ENCODE results near the gene SIGLEC8. TPM values are rescaled to one million over a fixed set of nuclear protein-coding genes. Genes with fewer than 3 reads are reported as not detected.
A peak's percentile ranks its signal among the peaks of the same experiment; 100 is the strongest.

The SIGLEC8 gene
- not detected for total RNA-seq
- polyA plus RNA-seq (2013, experiment 1 of 2): not detected
- not detected for polyA plus RNA-seq (2013, experiment 2 of 2)
- total RNA-seq: 0 to 0.20 (median 0) reads per million in 172 experiments

DNA sequence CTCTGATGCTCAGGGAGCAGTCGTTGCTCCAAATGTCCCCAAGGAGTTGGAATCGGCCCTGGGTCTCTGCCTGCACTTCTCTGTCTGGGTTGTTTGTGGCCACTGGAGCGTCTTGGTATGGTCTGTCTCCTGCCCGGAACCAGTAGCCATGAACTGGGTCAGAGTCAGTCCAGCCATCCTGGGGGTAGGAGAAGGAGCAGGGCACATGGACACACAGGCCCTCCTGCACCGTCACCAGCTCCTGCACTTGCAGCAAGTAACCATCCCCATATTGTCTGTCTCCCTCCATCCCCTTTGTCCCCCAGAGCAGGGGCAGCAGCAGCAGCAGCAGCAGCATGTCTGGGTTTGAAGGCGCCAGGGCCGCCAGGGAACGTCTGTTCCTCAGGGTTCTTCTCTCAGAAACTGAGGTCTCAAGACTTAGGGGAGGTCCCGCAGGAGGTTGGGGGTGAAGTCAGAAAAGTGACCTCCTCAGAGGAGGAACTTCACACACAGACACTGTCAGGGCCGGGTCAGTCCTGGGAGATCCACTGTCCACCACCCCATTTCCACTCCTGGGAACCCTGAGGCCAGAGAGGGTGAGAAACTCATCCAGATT, at the start of gene SIGLEC8:
Gene SIGLEC8 (minus strand): TSS at position 404 of the 595 bp plus-strand sequence. CDS start 67 bp downstream, at position 337.
- ChIA-PET POLR2A (no interaction called here), CTCF (no interaction called here)
- H3K36me3 ChIP-seq (ENCODE audit: insufficient read depth, low read length): no peaks in the 10 kb centered on the region
- peaks cover 19 to 21% of the 10 kb centered on the region in 2 experiments for H3K27me3 ChIP-seq (ENCODE audit: control insufficient read depth in 1 of 2, insufficient read depth in 2 of 2, low read length in 2 of 2)
- H3K4me3 ChIP-seq (ENCODE audit: low read length): no peak within 1 kb of the TSS
- H3K4me1 ChIP-seq (ENCODE audit: insufficient read depth, low read length): peaks cover 2% of the 10 kb centered on the region
- Mint-ChIP-seq H3K4me3 (no peak within 1 kb of the TSS), H3K27ac (no peak within 1 kb of the TSS), H3K4me1 (ENCODE audit: low read depth) (no peaks in the 10 kb centered on the region), H3K9me3 (no peaks in the 10 kb centered on the region), H3K27me3 (peaks cover 38% of the 10 kb centered on the region), H3K36me3 (ENCODE audit: low read depth) (no peaks in the 10 kb centered on the region)
- H3K9me3 ChIP-seq (ENCODE audit: control insufficient read depth in 1 of 2, insufficient read depth in 1 of 2, low read length in 2 of 2): peaks cover 0 to 12% of the 10 kb centered on the region in 2 experiments
- no peak within 1 kb of the TSS for H3K27ac ChIP-seq (ENCODE audit: low read depth in 1 of 2, low read length in 2 of 2)
- TF ChIP-seq, protein P1, sequence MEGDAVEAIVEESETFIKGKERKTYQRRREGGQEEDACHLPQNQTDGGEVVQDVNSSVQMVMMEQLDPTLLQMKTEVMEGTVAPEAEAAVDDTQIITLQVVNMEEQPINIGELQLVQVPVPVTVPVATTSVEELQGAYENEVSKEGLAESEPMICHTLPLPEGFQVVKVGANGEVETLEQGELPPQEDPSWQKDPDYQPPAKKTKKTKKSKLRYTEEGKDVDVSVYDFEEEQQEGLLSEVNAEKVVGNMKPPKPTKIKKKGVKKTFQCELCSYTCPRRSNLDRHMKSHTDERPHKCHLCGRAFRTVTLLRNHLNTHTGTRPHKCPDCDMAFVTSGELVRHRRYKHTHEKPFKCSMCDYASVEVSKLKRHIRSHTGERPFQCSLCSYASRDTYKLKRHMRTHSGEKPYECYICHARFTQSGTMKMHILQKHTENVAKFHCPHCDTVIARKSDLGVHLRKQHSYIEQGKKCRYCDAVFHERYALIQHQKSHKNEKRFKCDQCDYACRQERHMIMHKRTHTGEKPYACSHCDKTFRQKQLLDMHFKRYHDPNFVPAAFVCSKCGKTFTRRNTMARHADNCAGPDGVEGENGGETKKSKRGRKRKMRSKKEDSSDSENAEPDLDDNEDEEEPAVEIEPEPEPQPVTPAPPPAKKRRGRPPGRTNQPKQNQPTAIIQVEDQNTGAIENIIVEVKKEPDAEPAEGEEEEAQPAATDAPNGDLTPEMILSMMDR (IDR thresholded peaks at IDR 0.05): no peak
- no peak for DNase-seq
- intact Hi-C loops (cut with DNase I, micrococcal nuclease): no loop called here
- ATAC-seq (ENCODE audit: poor library complexity): no peak

DNA sequence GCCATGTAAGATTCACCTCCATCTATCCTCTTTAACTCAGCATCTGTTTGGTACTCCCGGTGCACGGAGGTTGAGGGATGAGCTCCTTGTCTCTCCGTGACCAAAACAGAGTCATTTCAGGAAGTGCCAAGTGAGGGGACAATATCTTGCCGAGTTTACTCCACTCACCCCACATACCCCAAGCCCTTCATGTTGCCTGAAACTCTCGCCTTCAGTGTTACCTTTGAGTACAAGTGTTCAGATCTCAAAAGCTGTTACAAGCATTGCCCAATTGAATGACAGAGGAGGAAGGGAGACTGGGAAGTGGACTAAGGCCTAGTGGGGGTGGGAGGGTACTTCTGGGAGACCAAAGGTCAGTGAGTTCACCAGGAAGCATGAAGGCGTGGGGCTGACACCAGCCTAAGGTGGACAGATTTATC, 49.4 kb upstream of the SIGLEC8 start:
- Mint-ChIP-seq H3K27ac (no peak overlapping the region), H3K9me3 (no peaks in the 10 kb centered on the region), H3K4me3 (no peak overlapping the region), H3K27me3 (peaks cover 29% of the 10 kb centered on the region), H3K4me1 (ENCODE audit: low read depth) (no peaks in the 10 kb centered on the region), H3K36me3 (ENCODE audit: low read depth) (no peaks in the 10 kb centered on the region)
- Histone ChIP-seq H3K4me1 (ENCODE audit: insufficient read depth, low read length) (no peaks in the 10 kb centered on the region), H3K4me3 (ENCODE audit: low read length) (no peak overlapping the region), H3K27me3 (ENCODE audit: control insufficient read depth in 1 of 2, insufficient read depth in 2 of 2, low read length in 2 of 2) (peaks cover 0 to 4% of the 10 kb centered on the region in 2 experiments), H3K9me3 (ENCODE audit: control insufficient read depth in 1 of 2, insufficient read depth in 1 of 2, low read length in 2 of 2) (peaks cover 0 to 12% of the 10 kb centered on the region in 2 experiments), H3K36me3 (ENCODE audit: insufficient read depth, low read length) (no peaks in the 10 kb centered on the region), H3K27ac (ENCODE audit: low read depth in 1 of 2, low read length in 2 of 2) (no peak overlapping the region)
- intact Hi-C loops (cut with DNase I, micrococcal nuclease): no loop called here
- ATAC-seq (ENCODE audit: poor library complexity) (no peak), DNase-seq (no peak)
- ChIA-PET CTCF (no interaction called here), POLR2A (no interaction called here)
- TF ChIP-seq, protein P1 (IDR thresholded peaks at IDR 0.05): no peak

DNA sequence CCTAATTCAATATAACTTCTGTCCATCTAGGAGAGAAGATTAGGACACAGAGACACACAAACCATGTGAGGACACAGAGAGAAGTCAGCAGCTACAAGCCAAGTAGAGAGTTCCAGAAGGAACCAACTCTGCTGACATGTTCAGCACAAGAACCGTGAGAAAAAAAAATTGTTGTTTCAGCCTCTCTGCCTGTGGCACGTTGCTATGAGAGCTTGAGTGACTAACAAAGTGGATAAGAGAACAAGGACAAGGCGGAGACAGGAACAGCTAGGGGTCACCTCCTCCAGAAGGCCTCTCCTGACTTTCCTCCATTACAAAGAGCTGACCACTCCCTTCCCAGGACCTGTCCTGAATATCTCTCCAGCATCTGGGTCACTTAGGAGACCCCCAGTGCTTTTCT, 48.9 kb upstream of the SIGLEC8 start:
- DNase-seq (peak in 1 of 14 experiments; percentile 22), ATAC-seq (ENCODE audit: poor library complexity) (no peak)
- H3K27me3 ChIP-seq (ENCODE audit: control insufficient read depth in 1 of 2, insufficient read depth in 2 of 2, low read length in 2 of 2): peaks cover 0 to 4% of the 10 kb centered on the region in 2 experiments
- ChIA-PET CTCF (interaction anchor here (0.7 kb wide), 1 partner anchor 8 kb away, joined by 3 read pairs; no protein-coding TSS in a partner anchor), POLR2A (no interaction called here)
- H3K4me1 ChIP-seq (ENCODE audit: insufficient read depth, low read length): peaks cover 2% of the 10 kb centered on the region
- peaks cover 0 to 12% of the 10 kb centered on the region in 2 experiments for H3K9me3 ChIP-seq (ENCODE audit: control insufficient read depth in 1 of 2, insufficient read depth in 1 of 2, low read length in 2 of 2)
- Mint-ChIP-seq H3K36me3 (ENCODE audit: low read depth) (no peaks in the 10 kb centered on the region), H3K27me3 (peaks cover 25% of the 10 kb centered on the region), H3K4me3 (no peak overlapping the region), H3K27ac (no peak overlapping the region), H3K9me3 (no peaks in the 10 kb centered on the region), H3K4me1 (ENCODE audit: low read depth) (no peaks in the 10 kb centered on the region)
- no peak overlapping the region for H3K4me3 ChIP-seq (ENCODE audit: low read length)
- TF ChIP-seq, protein P1 (IDR thresholded peaks at IDR 0.05): no peak
- intact Hi-C loops (cut with DNase I, micrococcal nuclease): no loop called here
- no peak overlapping the region for H3K27ac ChIP-seq (ENCODE audit: low read depth in 1 of 2, low read length in 2 of 2)
- no peaks in the 10 kb centered on the region for H3K36me3 ChIP-seq (ENCODE audit: insufficient read depth, low read length)
